H1 (cell line): ENCODE data around the gene PSMD12. TPM values are rescaled to one million over a fixed set of nuclear protein-coding genes. Genes with fewer than 3 reads are reported as not detected.

ENCODE experiments used
- ATF3 ChIP-seq: IDR thresholded peaks from 2 replicates; pipeline ENCODE4 v1.6.1; 2011; ENCODE audit warnings: low read depth, mild to moderate bottlenecking, low read length; ENCODE audit not compliant: insufficient read depth
- CHD7 ChIP-seq: fragments of 300-600 bp; sonication (generic); IDR thresholded peaks from 2 replicates; pipeline ENCODE4 v1.7.1; 2012; ENCODE audit warnings: low read length, moderate library complexity, mild to moderate bottlenecking, inconsistent platforms; ENCODE audit not compliant: insufficient replicate concordance
- SP4 ChIP-seq: IDR thresholded peaks from 2 replicates; pipeline ENCODE4 v1.6.1; 2012; ENCODE audit warnings: low read length, inconsistent platforms
- TCF12 ChIP-seq: IDR thresholded peaks from 2 replicates; pipeline ENCODE4 v1.6.1; 2011; ENCODE audit warnings: low read depth, mild to moderate bottlenecking, low read length
- polyA plus RNA-seq, 7 experiments: library from polyadenylated mRNA; depleted of rRNA in 3 of 7; stranded (reverse) in 5 of 7; unstranded in 2 of 7; fragments of >200 nt in 5 of 7; fragments of 200-250 nt in 2 of 7; gene quantifications; 1 replicate in 5 of 7; 2 replicates in 1 of 7; 4 replicates in 1 of 7; pipeline versions ENCODE4 v1.2.1 to v1.2.3, GENCODE V29; 2011 to 2013; ENCODE audit warnings: missing spikeins in 2 of 7, mixed read lengths in 2 of 7
- total RNA-seq: library from RNA; stranded (reverse); fragmentation: NEBNext Ultra II Directional; extraction: Animal tissue kit (Norgen Biotek cat#: 25700); gene quantifications from 2 replicates; pipeline ENCODE4 v1.2.1, GENCODE V29; 2021

Gene PSMD12
- total and polyA plus RNA-seq, 2 of the 8 experiments (the other 6 are each of a cell fraction or from before 2014, with no cell fraction given) = 14.0 to 82.4 TPM

GRCh38 chr17:67360880-67361279, 5.5 kb downstream of the PSMD12 start (continued):
- TF ChIP-seq CHD7 = no peak
- TF ChIP-seq ATF3 = no peak
- TF ChIP-seq TCF12 = no peak
- no peak for TF ChIP-seq SP4
